Adrenal gland (tissue), 5 donors: ENCODE results near the gene ARPC3.

Experiments
- POLR2A ChIP-seq, 2 donors: fragments of 450-650 bp; IDR thresholded peaks; one replicate each; pipeline ENCODE4 v1.6.1; 2017; ENCODE audit warnings: antibody characterized with exemption in 2 of 2, mild to moderate bottlenecking in 2 of 2, moderate library complexity in 1 of 2
- TF ChIP-seq, protein P1 (sequence below), 6 experiments: fragments of 450-650 bp in 4 of 6; fragments of 200-600 bp in 2 of 6; sonication (generic) in 1 of 6; IDR thresholded peaks; 1 replicate in 5 of 6; 2 replicates in 1 of 6; pipeline versions ENCODE4 v1.5.1 to v1.8.0; 2016 to 2021; ENCODE audit warnings: antibody characterized with exemption in 6 of 6, mild to moderate bottlenecking in 2 of 6, moderate library complexity in 1 of 6
- donor health status: DM: no; HTN: no; CAD: no.

GRCh38 chr12:110444455-110444854 lies 5.7 kb downstream of the ARPC3 start:
- TF ChIP-seq POLR2A (IDR thresholded peaks at IDR 0.05): no peak
- TF ChIP-seq, protein P1, sequence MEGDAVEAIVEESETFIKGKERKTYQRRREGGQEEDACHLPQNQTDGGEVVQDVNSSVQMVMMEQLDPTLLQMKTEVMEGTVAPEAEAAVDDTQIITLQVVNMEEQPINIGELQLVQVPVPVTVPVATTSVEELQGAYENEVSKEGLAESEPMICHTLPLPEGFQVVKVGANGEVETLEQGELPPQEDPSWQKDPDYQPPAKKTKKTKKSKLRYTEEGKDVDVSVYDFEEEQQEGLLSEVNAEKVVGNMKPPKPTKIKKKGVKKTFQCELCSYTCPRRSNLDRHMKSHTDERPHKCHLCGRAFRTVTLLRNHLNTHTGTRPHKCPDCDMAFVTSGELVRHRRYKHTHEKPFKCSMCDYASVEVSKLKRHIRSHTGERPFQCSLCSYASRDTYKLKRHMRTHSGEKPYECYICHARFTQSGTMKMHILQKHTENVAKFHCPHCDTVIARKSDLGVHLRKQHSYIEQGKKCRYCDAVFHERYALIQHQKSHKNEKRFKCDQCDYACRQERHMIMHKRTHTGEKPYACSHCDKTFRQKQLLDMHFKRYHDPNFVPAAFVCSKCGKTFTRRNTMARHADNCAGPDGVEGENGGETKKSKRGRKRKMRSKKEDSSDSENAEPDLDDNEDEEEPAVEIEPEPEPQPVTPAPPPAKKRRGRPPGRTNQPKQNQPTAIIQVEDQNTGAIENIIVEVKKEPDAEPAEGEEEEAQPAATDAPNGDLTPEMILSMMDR (IDR thresholded peaks at IDR 0.05): no peak
